HG03460 (cell line): Measurements from ENCODE around the gene ENTPD5.
"Not testable (repeated sequence)": the region's sequence is repeated elsewhere in the genome, so short reads cannot be mapped to it uniquely, and the experiment has no call there.

Experiments
- ATAC-seq: cut with Tn5 transposase; IDR thresholded peaks from one replicate; pipeline ENCODE4 v1.9.1; 2021; ENCODE audit not compliant: unreplicated experiment

The ENTPD5 gene

DNA sequence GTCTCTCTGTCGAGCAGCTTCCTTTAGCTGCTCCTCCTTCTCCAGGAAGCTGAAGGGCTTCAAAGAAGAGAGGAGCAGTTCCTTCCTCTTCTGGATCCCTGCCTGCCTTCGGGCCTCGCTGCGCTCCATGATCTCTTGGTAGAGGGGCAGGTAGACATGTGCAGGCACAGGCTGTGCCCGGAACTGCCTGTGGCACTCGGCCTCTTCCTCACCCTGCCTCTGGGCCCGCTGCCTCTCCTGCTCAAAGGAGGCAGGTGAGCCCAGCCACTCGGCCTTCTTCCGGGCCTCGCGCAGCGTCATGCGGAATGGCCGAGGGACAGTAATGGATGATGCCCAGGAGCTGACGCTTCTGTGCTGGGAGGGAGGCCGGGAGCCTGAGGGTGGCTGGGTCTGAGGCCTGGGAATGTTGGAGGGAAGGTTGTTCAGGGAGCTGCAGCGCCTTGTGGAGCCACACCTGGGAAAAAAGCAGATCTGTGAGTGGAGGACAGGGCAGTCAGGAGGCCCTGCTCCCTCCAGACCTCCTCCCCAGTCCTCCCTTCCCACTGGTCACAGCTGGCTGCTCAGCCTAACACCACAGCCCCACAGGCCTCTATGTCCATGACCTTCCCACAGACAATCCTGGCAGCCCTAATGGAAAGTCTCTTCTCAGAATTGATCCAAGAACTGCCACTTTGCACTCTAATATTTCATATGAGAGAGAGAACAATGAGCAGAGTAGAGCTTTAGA, 74.5 kb downstream of the ENTPD5 start:
- no peak for ATAC-seq

DNA sequence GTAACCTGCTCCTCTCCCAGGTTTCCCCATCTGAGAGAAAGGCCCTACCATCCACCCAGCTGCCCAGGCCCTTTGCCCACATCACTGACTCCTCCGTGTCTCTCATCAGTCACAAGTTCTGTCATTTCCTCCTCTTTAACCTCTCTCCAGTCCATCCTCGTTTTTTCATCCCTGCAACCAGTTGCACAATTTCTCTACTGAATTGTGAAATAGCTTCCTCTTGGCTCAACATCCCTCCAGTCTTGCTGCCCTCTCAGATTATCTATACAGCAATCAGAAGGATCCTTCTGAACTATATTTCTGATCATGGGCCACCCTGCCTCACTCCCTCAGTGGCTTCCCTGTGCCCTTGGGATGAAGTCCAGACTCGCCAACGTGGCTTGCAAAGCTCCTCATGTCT, 76.0 kb downstream of the ENTPD5 start:
- ATAC-seq, result no peak

DNA sequence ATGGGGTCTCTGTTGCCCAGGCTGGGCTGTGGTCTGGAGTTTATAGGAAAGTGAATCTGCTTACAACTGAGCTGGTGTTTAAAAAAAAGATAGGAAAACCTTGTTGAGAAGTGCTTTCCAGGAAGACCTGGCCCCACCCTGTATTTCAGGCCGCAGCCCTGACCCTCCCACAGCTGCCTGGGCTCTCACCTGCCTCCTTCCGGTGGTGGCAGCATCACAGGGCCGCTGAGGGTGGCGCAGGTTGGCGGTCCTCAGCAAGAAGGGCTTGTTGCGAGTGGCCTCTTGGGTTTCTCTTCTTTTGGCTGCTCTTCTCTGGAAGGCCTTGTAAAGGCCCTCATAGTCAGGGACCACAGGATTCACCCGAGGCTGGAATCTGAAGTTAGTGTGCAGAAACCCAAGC, 76.9 kb downstream of the ENTPD5 start:
- ATAC-seq, result no peak

DNA sequence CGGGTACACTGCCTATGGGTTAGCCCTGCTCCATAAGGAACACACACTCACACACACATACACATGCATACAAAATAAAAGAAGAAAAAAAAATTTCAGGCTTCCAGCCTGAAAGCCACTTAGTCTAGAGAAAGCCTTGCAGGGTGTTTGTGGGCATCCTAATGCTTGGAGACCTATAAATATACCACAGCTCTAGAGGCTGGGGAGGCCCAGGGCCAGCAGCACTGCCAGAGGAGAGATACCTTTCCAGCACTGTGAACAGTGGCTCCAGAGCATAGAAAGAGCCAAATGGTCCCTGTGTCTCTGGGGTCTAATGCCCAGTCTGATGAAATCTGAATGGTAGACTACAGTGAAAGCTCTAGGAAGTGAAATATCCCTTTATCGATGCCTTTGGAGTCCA, 82.1 kb downstream of the ENTPD5 start:
- ATAC-seq, result no peak

DNA sequence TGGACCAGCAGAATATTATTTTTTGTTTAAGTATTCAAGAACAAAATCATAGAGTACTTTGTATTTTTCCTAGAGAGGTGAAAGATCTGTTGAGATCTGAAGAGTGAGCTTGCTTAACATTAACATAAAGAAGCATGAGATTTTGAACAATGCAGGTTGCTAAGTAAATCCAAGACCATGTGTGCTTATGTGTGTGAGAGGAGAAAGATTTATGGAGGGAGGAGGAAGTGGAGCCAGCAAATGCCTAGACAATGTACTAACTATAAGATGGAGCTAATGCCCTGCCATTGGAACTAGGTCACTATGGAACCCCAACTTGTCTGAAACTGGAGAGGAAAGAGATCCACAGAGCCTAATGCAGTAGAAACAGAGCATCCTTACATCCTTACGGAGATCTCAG, 82.5 kb downstream of the ENTPD5 start:
- no peak for ATAC-seq

DNA sequence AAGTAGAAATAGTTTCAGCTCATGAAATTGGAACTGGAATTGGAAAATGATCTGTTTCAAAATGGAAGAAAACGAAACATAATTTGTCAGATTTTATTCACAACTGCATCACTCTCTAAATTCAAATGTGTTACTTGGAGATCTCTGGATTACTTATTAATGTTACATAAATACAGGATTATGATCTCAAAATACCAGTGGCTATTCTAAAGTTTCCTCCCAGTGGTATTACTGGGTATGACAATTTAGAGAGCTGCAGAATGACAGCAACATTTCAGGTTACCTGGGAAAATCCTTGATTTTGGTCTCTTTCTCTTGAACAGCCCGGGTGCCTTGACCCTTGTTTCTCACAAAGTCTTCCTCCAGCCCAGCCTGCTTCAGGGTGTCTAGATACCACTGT, 83.4 kb downstream of the ENTPD5 start:
- ATAC-seq, result no peak

DNA sequence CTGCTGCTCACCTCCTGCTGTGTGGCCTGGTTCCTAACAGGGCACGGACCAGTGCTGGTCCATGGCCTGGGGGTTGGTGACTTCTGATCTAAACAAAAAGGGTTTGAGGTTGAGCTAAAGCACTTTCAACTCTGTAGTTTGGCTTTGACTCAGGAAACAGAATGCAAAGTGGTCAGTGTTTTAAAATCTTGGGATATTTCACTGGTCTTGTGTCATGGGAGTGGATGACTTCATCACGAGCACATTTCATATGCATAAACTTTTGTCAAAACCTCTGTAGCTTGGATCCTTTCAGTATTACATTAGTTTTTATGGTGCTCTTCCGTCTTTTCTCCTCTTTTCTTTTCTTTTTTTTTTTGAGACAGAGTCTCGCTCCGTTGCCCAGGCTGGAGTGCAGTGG, 94.8 kb downstream of the ENTPD5 start:
- no peak for ATAC-seq

DNA sequence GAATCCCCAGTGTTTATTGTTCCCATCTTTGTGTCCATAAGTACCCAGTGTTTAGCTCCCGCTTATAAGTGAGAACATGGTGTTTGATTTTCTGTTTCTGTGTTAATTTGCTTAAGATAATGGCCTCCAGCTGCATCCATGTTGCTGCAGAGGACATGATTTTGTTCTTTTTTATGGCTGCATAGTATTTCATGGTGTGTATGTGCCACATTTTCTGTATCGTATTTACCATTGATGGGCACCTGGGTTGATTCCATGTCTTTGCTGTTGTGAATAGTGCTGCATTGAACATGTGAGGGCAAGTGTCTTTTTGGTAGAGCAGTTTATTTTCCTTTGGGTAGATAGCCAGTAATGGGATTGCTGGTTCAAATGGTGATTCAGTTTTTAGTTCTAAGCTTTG, 99.6 kb downstream of the ENTPD5 start:
- ATAC-seq, result not testable (repeated sequence)

DNA sequence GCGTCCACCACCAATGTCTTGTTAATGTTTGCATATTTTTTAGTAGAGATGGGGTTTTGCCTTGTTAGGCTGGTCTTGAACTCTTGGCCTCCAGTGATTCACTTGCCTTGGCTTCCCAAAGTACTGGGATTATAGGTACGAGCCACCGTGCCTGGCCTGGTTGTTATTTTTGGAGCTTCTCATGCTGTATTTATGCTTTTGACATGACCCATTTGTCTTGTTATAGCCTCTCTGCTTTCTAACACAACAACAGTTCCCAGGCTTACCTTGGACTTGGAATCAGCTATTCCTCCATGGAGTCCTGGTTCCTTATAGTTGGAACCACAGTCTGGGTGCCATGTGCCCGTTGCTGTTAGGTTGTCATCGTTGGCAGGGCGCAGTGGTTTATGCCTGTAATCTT, 102.8 kb downstream of the ENTPD5 start:
- ATAC-seq, result no peak

DNA sequence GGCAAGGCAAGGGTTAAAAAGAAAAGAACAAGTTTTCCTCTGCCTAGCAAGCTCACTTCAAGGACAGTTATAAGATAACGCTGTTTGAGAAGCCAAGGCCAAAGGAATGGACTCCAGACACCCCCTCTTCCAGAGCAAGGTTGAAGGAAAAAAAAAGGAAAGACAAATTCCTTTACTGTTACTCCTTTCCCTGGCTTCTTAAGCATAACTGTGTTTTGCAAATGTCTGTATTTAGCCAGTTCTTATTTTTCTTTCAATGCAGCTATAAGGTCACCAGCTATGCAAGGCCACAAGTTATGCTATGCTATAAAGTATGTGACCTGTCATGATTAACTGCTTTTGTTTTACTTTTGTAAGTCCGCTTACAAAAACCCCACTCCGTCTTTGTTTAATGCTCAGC, 105.8 kb downstream of the ENTPD5 start:
- ATAC-seq, result no peak

DNA sequence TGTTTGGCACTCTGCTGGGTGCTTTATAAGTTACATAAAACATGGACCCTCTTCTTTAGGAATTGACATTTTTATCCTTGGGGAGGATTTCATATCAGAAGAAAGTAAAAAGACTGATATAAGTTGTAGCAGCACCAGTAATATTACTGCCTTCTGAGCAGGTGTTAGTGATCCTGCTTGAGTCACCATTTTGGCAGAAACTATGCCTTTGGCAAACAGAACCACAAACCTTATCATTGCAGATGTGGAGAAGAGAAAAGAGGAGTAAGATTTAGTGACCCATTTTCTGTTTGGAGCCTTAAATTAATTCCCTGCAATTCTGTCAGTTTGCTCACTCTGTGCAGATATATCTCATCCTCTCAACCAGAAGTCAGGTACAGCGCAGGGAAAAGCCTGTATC, 109.4 kb downstream of the ENTPD5 start:
- ATAC-seq, result no peak
